Mucosa of descending colon (tissue), 3 donors: ENCODE measurements around the gene ZHX3. TPM values are rescaled to one million over a fixed set of nuclear protein-coding genes. Genes with fewer than 3 reads are reported as not detected.

Experiments used
- ATAC-seq: fragments of 200-7000 bp; cut with Tn5 transposase; one replicate; pipeline ENCODE4 v1.9.1; 2020; ENCODE audit warnings: mild to moderate bottlenecking, moderate library complexity
- DNase-seq, 3 donors: peaks; one replicate each; pipeline ENCODE4 v3.0.0-alpha.2; 2020
- H3K36me3 ChIP-seq: fragments of 200-600 bp; one replicate; pipeline ENCODE4 v1.8.0; 2021; ENCODE audit warnings: low read depth, mild to moderate bottlenecking
- H3K4me1 ChIP-seq: fragments of 200-600 bp; one replicate; pipeline ENCODE4 v1.8.0; 2021; ENCODE audit warnings: low read depth, mild to moderate bottlenecking
- H3K4me3 ChIP-seq: fragments of 200-600 bp; one replicate; pipeline ENCODE4 v1.8.0; 2021; ENCODE audit warnings: mild to moderate bottlenecking
- H3K9me3 ChIP-seq: fragments of 200-600 bp; one replicate; pipeline ENCODE4 v1.8.0; 2021; ENCODE audit warnings: mild to moderate bottlenecking
- CTCF ChIP-seq: fragments of 200-600 bp; IDR thresholded peaks from one replicate; pipeline ENCODE4 v1.8.0; 2022; ENCODE audit warnings: antibody characterized with exemption, mild to moderate bottlenecking
- intact Hi-C, 2 donors: fragments of 100-400 bp; cut with DNase I in 1 of 2; cut with micrococcal nuclease in 1 of 2; formaldehyde crosslinking; loops; one replicate each; pipeline versions ENCODE4 v1.11.0 to v1.11.1; 2022; cut with DNase I, micrococcal nuclease
- total RNA-seq, 3 donors: library from RNA; stranded (reverse); fragmentation: NEBNext Ultra II Directional in 2 of 3; extraction: Animal tissue kit (Norgen Biotek cat#: 25700) in 2 of 3; gene quantifications; one replicate each; pipeline versions ENCODE4 v1.2.1 to v1.2.4, GENCODE V29; 2021 to 2023
- donor health status: DM: no; HTN: no; CAD: no; lungs with moderate emphysema.
- donor health status: DM: no; HTN: no; CAD: no.
- donor health status: DM: no; HTN: yes; CAD: no.

ZHX3 gene
- total RNA-seq, 3 donors from 2014 or later: 24.5 to 84.5 (median 32.8) TPM

GRCh38 chr20:41331731-41332130 lies 14.2 kb upstream of the ZHX3 start:
- Histone ChIP-seq H3K4me3 (no peak overlapping the region), H3K36me3 (no peaks in the 10 kb centered on the region), H3K4me1 (peaks cover 2% of the 10 kb centered on the region), H3K9me3 (no peaks in the 10 kb centered on the region)
- ATAC-seq: no peak
- intact Hi-C loops: loop anchor here (10.0 kb wide), 2 partner anchors 87 to 157 kb away; no protein-coding TSS in a partner anchor
- TF ChIP-seq CTCF: no peak
- DNase-seq: no peak

- H3K4me1 ChIP-seq: peaks cover 2% of the 10 kb centered on the region
- ATAC-seq: no peak
- H3K9me3 ChIP-seq: no peaks in the 10 kb centered on the region
- DNase-seq: no peak
- TF ChIP-seq CTCF: no peak
- H3K4me3 ChIP-seq: no peak overlapping the region
- no peaks in the 10 kb centered on the region for H3K36me3 ChIP-seq
- intact Hi-C loops: loop anchor here (10.0 kb wide), 2 partner anchors 86 to 156 kb away; no protein-coding TSS in a partner anchor
Observed at GRCh38 chr20:41330941-41331340, 13.4 kb upstream of the ZHX3 start.

GRCh38 chr20:41330343-41330720 lies 12.8 kb upstream of the ZHX3 start:
- no peaks in the 10 kb centered on the region for H3K9me3 ChIP-seq
- peaks cover 2% of the 10 kb centered on the region for H3K4me1 ChIP-seq
- no peaks in the 10 kb centered on the region for H3K36me3 ChIP-seq
- ATAC-seq (no peak), DNase-seq (no peak)
- intact Hi-C loops: loop anchor here (10.0 kb wide), 2 partner anchors 86 to 156 kb away; no protein-coding TSS in a partner anchor
- no peak overlapping the region for H3K4me3 ChIP-seq
- no peak for TF ChIP-seq CTCF

GRCh38 chr20:41329435-41330342 lies 12.2 kb upstream of the ZHX3 start:
- ATAC-seq (peak; percentile 92), DNase-seq (peak; percentile 51 to 76 (median 52))
- no peak overlapping the region for H3K4me3 ChIP-seq
- H3K9me3 ChIP-seq: no peaks in the 10 kb centered on the region
- no peaks in the 10 kb centered on the region for H3K36me3 ChIP-seq
- TF ChIP-seq CTCF: no peak
- peaks cover 2% of the 10 kb centered on the region for H3K4me1 ChIP-seq
- intact Hi-C loops: loop anchor here (10.0 kb wide), 2 partner anchors 85 to 155 kb away; no protein-coding TSS in a partner anchor

DNA sequence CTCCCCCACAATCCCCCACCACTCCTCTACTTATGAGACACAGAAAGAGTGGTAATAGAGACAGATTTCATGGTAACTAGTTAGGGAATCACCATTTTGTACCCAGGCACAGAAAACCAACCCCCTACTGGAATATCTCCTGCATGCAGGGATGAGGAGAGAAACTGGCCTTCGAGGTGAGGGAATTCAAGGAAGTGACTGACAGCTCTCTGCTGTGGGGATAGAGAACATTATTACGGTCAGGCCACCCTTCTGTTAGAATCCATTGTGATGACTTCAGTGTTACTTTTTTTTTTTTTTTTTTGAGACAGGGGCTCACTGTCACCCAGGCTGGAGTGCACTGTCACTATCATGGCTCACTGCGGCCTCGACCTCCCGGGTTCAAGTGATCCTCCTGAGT lies 9.6 kb upstream of the ZHX3 start:
- DNase-seq: no peak
- intact Hi-C loops: no loop called here
- TF ChIP-seq CTCF: no peak
- H3K4me3 ChIP-seq: no peak overlapping the region
- ATAC-seq: no peak
- H3K4me1 ChIP-seq: peaks cover 7% of the 10 kb centered on the region
- no peaks in the 10 kb centered on the region for H3K9me3 ChIP-seq
- H3K36me3 ChIP-seq: no peaks in the 10 kb centered on the region
